ENCODE measurements around the gene ZNF503. TPM values are rescaled to one million over a fixed set of nuclear protein-coding genes. Genes with fewer than 3 reads are reported as not detected.

Gene ZNF503
- total RNA-seq, 1 experiment from 2014 or later, result 42.3 TPM

DNA sequence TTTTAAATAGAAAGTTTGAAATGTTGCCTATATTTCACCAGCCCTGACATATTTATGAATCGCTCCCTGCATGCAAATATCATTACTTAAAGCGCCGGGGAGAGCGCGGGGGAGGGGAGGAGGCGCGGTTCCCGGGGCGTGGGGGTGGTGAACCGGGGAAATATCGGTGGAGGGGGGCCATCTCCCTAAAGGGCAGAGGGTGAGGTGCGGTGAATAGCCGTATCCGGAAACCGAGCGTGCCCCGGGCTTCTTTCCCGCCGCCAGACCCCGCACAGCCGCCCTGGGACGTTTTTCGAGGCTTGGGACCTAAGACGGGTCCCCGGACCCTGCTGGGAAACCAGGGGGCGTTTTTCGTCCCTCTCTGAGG lies 6.9 kb upstream of the ZNF503 start:
- Histone ChIP-seq H3K79me2 (ENCODE audit: low read length) (peaks cover 58% of the 10 kb centered on the region), H4K20me1 (ENCODE audit: low read length) (no peaks in the 10 kb centered on the region), H3K9ac (ENCODE audit: low read length) (peak overlapping the region; percentile 86), H3K4me2 (ENCODE audit: low read length) (peak overlapping the region; percentile 84), H3K4me1 (ENCODE audit: insufficient read depth, low read length) (peaks cover 30% of the 10 kb centered on the region), H3K27me3 (ENCODE audit: low read length) (peaks cover 92% of the 10 kb centered on the region), H2AFZ (ENCODE audit: low read length) (peak overlapping the region; percentile 88), H3K4me3 (ENCODE audit: low read length) (peak overlapping the region; percentile 74), H3K36me3 (ENCODE audit: low read depth, low read length) (no peaks in the 10 kb centered on the region), H3K27ac (ENCODE audit: low read length) (peak overlapping the region; percentile 73), H3K9me2 (replicated peaks; ENCODE audit: low read length) (no peaks in the 10 kb centered on the region; the same call in none of the 2 replicates), H3K9me3 (ENCODE audit: low read length) (no peaks in the 10 kb centered on the region), H3F3A (ENCODE audit: low read length, unreplicated experiment) (no peaks in the 10 kb centered on the region)
- no peak for ATAC-seq
- no TSS peak for BruUV-seq (replicated peaks)
- intact Hi-C loops (cut with micrococcal nuclease), result loop anchor here (2.0 to 10.0 kb wide), 3 partner anchors 100 to 706 kb away; partner anchors contain the start of gene KAT6B
- POLR2A ChIA-PET (ENCODE audit: unreplicated experiment), result no interaction called here
- no peak for TF ChIP-seq EZH2 (IDR thresholded peaks at IDR 0.05; ENCODE audit: low read length, unreplicated experiment)
- TF ChIP-seq CTCF (conservative IDR thresholded peaks at IDR 0.05; ENCODE audit: low read depth, low read length), result no peak
- DNase-seq, result no peak
- CTCF ChIA-PET, result no interaction called here

GRCh38 chr10:75407713-75408508 lies 6.3 kb upstream of the ZNF503 start:
- Histone ChIP-seq H3K9me3 (ENCODE audit: low read length) (no peaks in the 10 kb centered on the region), H3K79me2 (ENCODE audit: low read length) (peaks cover 63% of the 10 kb centered on the region), H3K4me3 (ENCODE audit: low read length) (peak overlapping the region; percentile 74), H3K36me3 (ENCODE audit: low read depth, low read length) (no peaks in the 10 kb centered on the region), H2AFZ (ENCODE audit: low read length) (peak overlapping the region; percentile 88), H3K4me1 (ENCODE audit: insufficient read depth, low read length) (peaks cover 30% of the 10 kb centered on the region), H3K27ac (ENCODE audit: low read length) (peak overlapping the region; percentile 73), H3K9me2 (replicated peaks; ENCODE audit: low read length) (no peaks in the 10 kb centered on the region; the same call in 1 of the 2 replicates), H3K27me3 (ENCODE audit: low read length) (peaks cover 93% of the 10 kb centered on the region), H4K20me1 (ENCODE audit: low read length) (no peaks in the 10 kb centered on the region), H3K9ac (ENCODE audit: low read length) (peak overlapping the region; percentile 86), H3F3A (ENCODE audit: low read length, unreplicated experiment) (no peaks in the 10 kb centered on the region), H3K4me2 (ENCODE audit: low read length) (peak overlapping the region; percentile 84)
- peak; percentile 2; the same call in 1 of the 2 replicates for ATAC-seq
- BruUV-seq (replicated peaks), result no TSS peak
- intact Hi-C loops (cut with micrococcal nuclease), result loop anchor here (2.0 to 10.0 kb wide), 3 partner anchors 101 to 707 kb away; partner anchors contain the start of gene KAT6B
- CTCF ChIA-PET, result no interaction called here
- TF ChIP-seq CTCF (conservative IDR thresholded peaks at IDR 0.05; ENCODE audit: low read depth, low read length) (no peak; the same call in 1 of the 2 replicates), EZH2phosphoT487 (IDR thresholded peaks at IDR 0.05; ENCODE audit: borderline replicate concordance, low read length) (peak; percentile 84; the same call in 1 of the 2 replicates), EZH2 (IDR thresholded peaks at IDR 0.05; ENCODE audit: low read length, unreplicated experiment) (peak; percentile 67)
- peak; percentile 66 for DNase-seq
- POLR2A ChIA-PET (ENCODE audit: unreplicated experiment), result interaction anchor here (0.6 kb wide), 1 partner anchor 14 kb away, joined by 11 read pairs; no protein-coding TSS in a partner anchor

Data from PC-3 (cell line).